ENCODE results near the gene AUTS2.
A peak's percentile ranks its signal among the peaks of the same experiment; 100 is the strongest.

AUTS2 gene

GRCh38 chr7:69653806-69654205, 55.5 kb downstream of the AUTS2 start:
- TF ChIP-seq CTCF (conservative IDR thresholded peaks at IDR 0.05; ENCODE audit: low read length), result no peak
- H3K4me3 ChIP-seq (ENCODE audit: low read length), result no peak overlapping the region
- DNase-seq (ENCODE audit: low read depth), result no peak

- peak; percentile 65 for DNase-seq (ENCODE audit: low read depth)
- no peak overlapping the region for H3K4me3 ChIP-seq (ENCODE audit: low read length)
- no peak for TF ChIP-seq CTCF (conservative IDR thresholded peaks at IDR 0.05; ENCODE audit: low read length)
Observed at GRCh38 chr7:69654381-69654780, 56.1 kb downstream of the AUTS2 start.

GRCh38 chr7:69654849-69655707, 56.8 kb downstream of the AUTS2 start:
- H3K4me3 ChIP-seq (ENCODE audit: low read length), result no peak overlapping the region
- no peak for TF ChIP-seq CTCF (conservative IDR thresholded peaks at IDR 0.05; ENCODE audit: low read length)
- no peak for DNase-seq (ENCODE audit: low read depth)

GRCh38 chr7:69656077-69656476, 57.8 kb downstream of the AUTS2 start:
- no peak for TF ChIP-seq CTCF (conservative IDR thresholded peaks at IDR 0.05; ENCODE audit: low read length)
- H3K4me3 ChIP-seq (ENCODE audit: low read length), result no peak overlapping the region
- no peak for DNase-seq (ENCODE audit: low read depth)

GRCh38 chr7:69656890-69657289, 58.6 kb downstream of the AUTS2 start:
- H3K4me3 ChIP-seq (ENCODE audit: low read length), result no peak overlapping the region
- peak; percentile 84 for DNase-seq (ENCODE audit: low read depth)
- no peak for TF ChIP-seq CTCF (conservative IDR thresholded peaks at IDR 0.05; ENCODE audit: low read length)

- no peak for DNase-seq (ENCODE audit: low read depth)
- no peak for TF ChIP-seq CTCF (conservative IDR thresholded peaks at IDR 0.05; ENCODE audit: low read length)
- no peak overlapping the region for H3K4me3 ChIP-seq (ENCODE audit: low read length)
Observed at GRCh38 chr7:69657331-69657730, 59.1 kb downstream of the AUTS2 start.

- DNase-seq (ENCODE audit: low read depth), result no peak
- no peak for TF ChIP-seq CTCF (conservative IDR thresholded peaks at IDR 0.05; ENCODE audit: low read length)
- H3K4me3 ChIP-seq (ENCODE audit: low read length), result no peak overlapping the region
Observed at GRCh38 chr7:69657985-69658384, 59.7 kb downstream of the AUTS2 start.

Measured in AG10803 (cell line).